ENCODE results near the gene RBFOX1.

Gene RBFOX1

GRCh38 chr16:7449306-7449705 is 116.7 kb downstream of the RBFOX1 start:
- TF ChIP-seq CTCF (conservative IDR thresholded peaks at IDR 0.05; ENCODE audit: low read depth, low read length) = no peak
- DNase-seq (ENCODE audit: low read depth) = no peak
- no peak overlapping the region for H3K4me3 ChIP-seq (ENCODE audit: low read length)

- no peak for DNase-seq (ENCODE audit: low read depth)
- TF ChIP-seq CTCF (conservative IDR thresholded peaks at IDR 0.05; ENCODE audit: low read depth, low read length) = no peak
- no peak overlapping the region for H3K4me3 ChIP-seq (ENCODE audit: low read length)
These were observed 117.2 kb downstream of the RBFOX1 start for GRCh38 chr16:7449808-7450207.

DNA sequence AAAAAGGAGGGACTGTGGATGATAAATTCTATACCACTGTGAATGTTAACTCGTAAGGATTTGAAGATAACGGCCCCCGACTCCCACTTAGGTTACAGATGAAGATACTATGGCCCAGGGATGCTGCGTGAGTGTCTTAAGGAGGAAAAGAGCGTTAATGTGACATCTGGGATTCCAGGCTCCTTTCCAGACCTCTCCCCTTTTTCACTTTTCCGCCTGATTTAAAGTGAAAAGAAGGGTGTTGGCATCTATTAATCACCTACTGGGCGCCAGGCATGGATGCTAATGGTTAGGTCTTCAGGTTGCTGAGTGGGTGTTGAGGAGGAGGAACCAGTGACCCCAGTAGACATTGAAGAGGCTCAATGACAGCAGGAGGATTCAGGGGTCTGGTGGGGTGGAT is 117.8 kb downstream of the RBFOX1 start:
- no peak overlapping the region for H3K4me3 ChIP-seq (ENCODE audit: low read length)
- TF ChIP-seq CTCF (conservative IDR thresholded peaks at IDR 0.05; ENCODE audit: low read depth, low read length) = no peak
- no peak for DNase-seq (ENCODE audit: low read depth)

GRCh38 chr16:7452090-7452489 is 119.4 kb downstream of the RBFOX1 start:
- no peak overlapping the region for H3K4me3 ChIP-seq (ENCODE audit: low read length)
- no peak for DNase-seq (ENCODE audit: low read depth)
- TF ChIP-seq CTCF (conservative IDR thresholded peaks at IDR 0.05; ENCODE audit: low read depth, low read length) = no peak

DNA sequence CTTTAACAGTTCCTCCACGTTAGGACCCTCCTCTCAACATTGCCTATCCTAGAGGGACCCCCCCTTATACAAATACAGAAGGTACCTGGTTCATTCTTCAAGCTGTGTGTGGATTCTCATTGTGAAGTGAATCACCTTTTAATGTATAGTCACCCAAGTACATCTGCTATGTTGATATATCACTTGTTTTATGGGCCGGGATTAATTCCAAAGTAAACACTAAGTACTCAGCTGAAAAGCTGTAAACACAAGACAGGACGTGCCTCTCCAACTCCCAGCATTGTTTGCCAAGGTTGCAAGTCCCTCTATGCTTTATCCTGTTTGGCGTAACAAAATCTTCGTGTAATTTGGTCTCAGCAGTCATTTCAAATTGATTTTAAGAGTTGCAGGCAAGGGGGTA is 123.6 kb downstream of the RBFOX1 start:
- TF ChIP-seq CTCF (conservative IDR thresholded peaks at IDR 0.05; ENCODE audit: low read depth, low read length) = no peak
- DNase-seq (ENCODE audit: low read depth) = no peak
- H3K4me3 ChIP-seq (ENCODE audit: low read length) = no peak overlapping the region

DNA sequence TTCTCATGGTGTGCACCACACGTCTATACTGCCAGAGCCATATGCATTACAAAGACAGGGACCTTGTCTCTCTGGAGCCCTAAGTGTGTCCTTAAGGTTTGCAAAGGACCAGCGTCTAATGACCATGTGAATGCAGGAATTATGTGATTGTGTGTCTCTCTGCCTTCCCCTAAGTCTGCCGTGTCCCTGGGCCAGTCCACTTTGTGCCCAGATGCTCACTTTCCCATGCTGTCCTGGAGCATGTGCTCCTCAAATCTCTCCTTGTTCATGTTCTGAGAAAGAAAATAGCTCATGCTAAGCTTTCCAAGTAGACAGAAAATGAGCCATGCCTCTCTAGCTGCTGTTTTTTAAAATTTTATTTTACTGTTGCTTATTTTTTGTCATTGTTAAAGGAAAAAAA is 125.5 kb downstream of the RBFOX1 start:
- no peak for DNase-seq (ENCODE audit: low read depth)
- no peak overlapping the region for H3K4me3 ChIP-seq (ENCODE audit: low read length)
- no peak for TF ChIP-seq CTCF (conservative IDR thresholded peaks at IDR 0.05; ENCODE audit: low read depth, low read length)

GRCh38 chr16:7470344-7470743 is 137.7 kb downstream of the RBFOX1 start:
- DNase-seq (ENCODE audit: low read depth) = no peak
- TF ChIP-seq CTCF (conservative IDR thresholded peaks at IDR 0.05; ENCODE audit: low read depth, low read length) = no peak
- H3K4me3 ChIP-seq (ENCODE audit: low read length) = no peak overlapping the region
